ENCODE data around the gene UBE2D1. TPM values are rescaled to one million over a fixed set of nuclear protein-coding genes. Genes with fewer than 3 reads are reported as not detected.

Gene UBE2D1
- total and polyA plus RNA-seq, 9 of the 15 experiments (the other 6 are each of a cell fraction or from before 2014, with no cell fraction given): 4.1 to 24.4 (median 12.3) TPM

- Histone ChIP-seq H3K27ac (ENCODE audit: extremely low read depth, low read depth, low read length) (no peak overlapping the region), H3K4me2 (ENCODE audit: insufficient read depth, low read length) (no peak overlapping the region), H3K79me2 (ENCODE audit: control insufficient read depth, insufficient read depth, low read length) (no peaks in the 10 kb centered on the region), H2AFZ (ENCODE audit: low read depth, low read length) (no peak overlapping the region), H3K9me3 (replicated peaks; ENCODE audit: control insufficient read depth, insufficient read depth, low read depth, low read length) (no peaks in the 10 kb centered on the region), H3K27me3 (ENCODE audit: control insufficient read depth in 2 of 2, insufficient read depth in 2 of 2, low read length in 2 of 2) (no peaks in the 10 kb centered on the region), H3K9ac (ENCODE audit: insufficient read depth in 1 of 2, low read depth in 2 of 2, low read length in 2 of 2) (no peak overlapping the region), H3K4me3 (no peak overlapping the region), H3K9me1 (ENCODE audit: control insufficient read depth, insufficient read depth, low read length) (no peaks in the 10 kb centered on the region), H4K20me1 (replicated peaks; ENCODE audit: control insufficient read depth, insufficient read depth, low read length) (no peaks in the 10 kb centered on the region), H3K4me1 (replicated peaks in 1 of 2; ENCODE audit: control insufficient read depth in 2 of 2, insufficient read depth in 2 of 2, low read length in 2 of 2) (no peaks in the 10 kb centered on the region), H3K36me3 (ENCODE audit: control insufficient read depth, insufficient read depth, low read length) (peaks cover 20% of the 10 kb centered on the region; the same call in 2 of the 3 replicates)
- no TSS peak for BruUV-seq (replicated peaks)
- no peak for DNase-seq (ENCODE audit: extremely low read depth in 1 of 4, low spot score in 3 of 4)
- intact Hi-C loops (cut with micrococcal nuclease) (no loop called here), in situ Hi-C loops (cut with MboI) (no loop called here)
- ChIA-PET CTCF (ENCODE audit: low intra/inter-chr PET ratio) (no interaction called here), POLR2A (interaction anchor here (1.2 kb wide), 1 partner anchor 23 kb away, joined by 5 read pairs; the partner anchor contains the start of gene TFAM)
- ATAC-seq: no peak
- FAIRE-seq: no peak
- 100% methylated on average over 2 of the region's 2 CpGs for WGBS (ENCODE audit: insufficient coverage, low coverage, missing lambda C conversion rate)
- TF ChIP-seq HNRNPLL (IDR thresholded peaks at IDR 0.05; ENCODE audit: low read depth, low read length, poor library complexity, severe bottlenecking): no peak
- TF ChIP-seq E2F6 (IDR thresholded peaks at IDR 0.05; ENCODE audit: borderline replicate concordance in 1 of 2, extremely low read depth in 1 of 2, insufficient read depth in 1 of 2, insufficient read length in 1 of 2, low read depth in 1 of 2, low read length in 1 of 2, poor library complexity in 1 of 2, severe bottlenecking in 1 of 2): no peak
- TF ChIP-seq NR4A1 (CRISPR knock-in tag; IDR thresholded peaks at IDR 0.05): no peak
- TF ChIP-seq NR4A1 (tag; IDR thresholded peaks at IDR 0.05): no peak
- no peak for TF ChIP-seq ELK1 (CRISPR knock-in tag; IDR thresholded peaks at IDR 0.05)
- TF ChIP-seq HCFC1 (IDR thresholded peaks at IDR 0.05; ENCODE audit: low read depth, low read length): no peak
- no peak for TF ChIP-seq ZNF384 (IDR thresholded peaks at IDR 0.05; ENCODE audit: low read depth, low read length)
- no peak for TF ChIP-seq DLX4 (CRISPR knock-in tag; IDR thresholded peaks at IDR 0.05)
- TF ChIP-seq NEUROD1 (IDR thresholded peaks at IDR 0.05; ENCODE audit: borderline replicate concordance, low read depth, low read length, partially characterized antibody): no peak
- TF ChIP-seq ZNF76 (CRISPR knock-in tag; IDR thresholded peaks at IDR 0.05; ENCODE audit: borderline replicate concordance): no peak
- TF ChIP-seq YBX1 (IDR thresholded peaks at IDR 0.05): no peak
- no peak for TF ChIP-seq ARID3B (CRISPR knock-in tag; IDR thresholded peaks at IDR 0.05; ENCODE audit: borderline replicate concordance)
Measured at GRCh38 chr10:58361353-58361752, 26.5 kb downstream of the UBE2D1 start.

Data from K562 (cell line).